A549 (cell line): ENCODE measurements around the gene EGFLAM. TPM values are rescaled to one million over a fixed set of nuclear protein-coding genes. Genes with fewer than 3 reads are reported as not detected.

Experiments used
- ATAC-seq, 2 experiments: fragments of 200-7000 bp in 1 of 2; fragments of >200 bp in 1 of 2; cut with Nextera tagmentation in 1 of 2; cut with Tn5 transposase in 1 of 2; 3 replicates each; pipeline versions ENCODE4 v1.8.0 to v1.9.1; 2018 to 2020; ENCODE audit warnings: mild to moderate bottlenecking in 1 of 2, moderate library complexity in 1 of 2
- CTCF ChIA-PET: fragments of 300-600 bp; sonication (Branson Sonifier 250); formaldehyde crosslinking; extraction: SDS; loops from one replicate; lab custom pipeline; 2021; ENCODE audit warnings: antibody characterized with exemption, inconsistent platforms; lab: Yijun Ruan, JAX
- POLR2A ChIA-PET: fragments of 350-600 bp; formaldehyde crosslinking; extraction: SDS; loops from one replicate; lab custom pipeline; 2021; ENCODE audit warnings: antibody characterized with exemption, inconsistent platforms; lab: Yijun Ruan, JAX
- DNase-seq, 2 experiments: peaks; one replicate each; pipeline versions ENCODE4 v3.0.0 to v3.0.0-alpha.2; 2011 to 2016; ENCODE audit warnings: low read depth in 1 of 2, low spot score in 1 of 2
- FAIRE-seq: peaks from 2 replicates; lab custom pipeline; 2011; peaks lifted over from hg19 to GRCh38; lab: Jason Lieb, UNC
- H3K27ac ChIP-seq, 2 experiments: fragments of >200 bp; sonication (Bioruptor Twin); formaldehyde crosslinking; 3 replicates each; pipeline ENCODE4 v1.5.1; 2016 to 2017
- H3K4me1 ChIP-seq: fragments of >200 bp; sonication (Bioruptor Twin); formaldehyde crosslinking; 3 replicates; pipeline ENCODE4 v1.6.1; 2016
- H3K4me2 ChIP-seq: fragments of >200 bp; sonication (Bioruptor Twin); formaldehyde crosslinking; 3 replicates; pipeline ENCODE4 v1.6.1; 2016
- H3K4me3 ChIP-seq: fragments of >200 bp; sonication (Bioruptor Twin); formaldehyde crosslinking; 3 replicates; pipeline ENCODE4 v1.5.1; 2016
- H3K9me3 ChIP-seq: fragments of >200 bp; sonication (Bioruptor Twin); formaldehyde crosslinking; 3 replicates; pipeline ENCODE4 v1.6.1; 2016
- ATOH8 ChIP-seq: fragments of 250-450 bp; sonication (Bioruptor Pico); IDR thresholded peaks from 2 replicates; pipeline ENCODE4 v1.5.0; 2020; ENCODE audit warnings: low read depth, mild to moderate bottlenecking, moderate library complexity
- CEBPB ChIP-seq, 2 experiments: fragments of >200 bp in 1 of 2; sonication (Bioruptor Twin) in 1 of 2; formaldehyde crosslinking in 1 of 2; IDR thresholded peaks; 2 replicates each; pipeline ENCODE4 v1.6.1; 2012 to 2016
- CHD2 ChIP-seq: fragments of 150-350 bp; IDR thresholded peaks from 2 replicates; pipeline ENCODE4 v1.6.1; 2014; ENCODE audit warnings: low read length; ENCODE audit not compliant: partially characterized antibody
- E2F6 ChIP-seq: IDR thresholded peaks from 2 replicates; pipeline ENCODE4 v1.6.1; 2012; ENCODE audit warnings: low read depth, borderline replicate concordance
- ESRRA ChIP-seq: fragments of 150-350 bp; IDR thresholded peaks from 2 replicates; pipeline ENCODE4 v1.6.1; 2014; ENCODE audit warnings: mild to moderate bottlenecking, low read length, borderline replicate concordance
- FOSL2 ChIP-seq, 2 experiments: fragments of 450-650 bp in 1 of 2; fragments of >200 bp in 1 of 2; sonication (Bioruptor Twin) in 1 of 2; formaldehyde crosslinking; IDR thresholded peaks; 2 replicates each; pipeline versions ENCODE4 v1.5.0 to v1.6.1; 2016 to 2020; ENCODE audit warnings: mild to moderate bottlenecking in 1 of 2, moderate library complexity in 1 of 2
- HES2 ChIP-seq: fragments of >200 bp; sonication (Bioruptor Twin); formaldehyde crosslinking; IDR thresholded peaks from 2 replicates; pipeline ENCODE4 v1.6.1; 2016
- HMGXB4 ChIP-seq: fragments of 250-450 bp; sonication (Bioruptor Pico); IDR thresholded peaks from 2 replicates; pipeline ENCODE4 v1.5.0; 2021; ENCODE audit warnings: mild to moderate bottlenecking, moderate library complexity, borderline replicate concordance
- HOXB5 ChIP-seq: fragments of 250-450 bp; sonication (Bioruptor Pico); IDR thresholded peaks from 2 replicates; pipeline ENCODE4 v1.5.0; 2020; ENCODE audit warnings: mild to moderate bottlenecking, moderate library complexity
- KDM1A ChIP-seq: fragments of 200-600 bp; sonication (generic); IDR thresholded peaks from 2 replicates; pipeline ENCODE4 v1.6.1; 2016; ENCODE audit warnings: low read depth, mild to moderate bottlenecking
- MAX ChIP-seq: IDR thresholded peaks from 2 replicates; pipeline ENCODE4 v1.6.1; 2012
- MAZ ChIP-seq: fragments of 150-350 bp; IDR thresholded peaks from 2 replicates; pipeline ENCODE4 v1.6.1; 2014; ENCODE audit warnings: antibody characterized with exemption, low read depth, low read length, borderline replicate concordance
- MYC ChIP-seq: IDR thresholded peaks from 2 replicates; pipeline ENCODE4 v1.6.1; 2012; ENCODE audit warnings: mild to moderate bottlenecking, inconsistent platforms, low read length, improper control_type of control experiment, borderline replicate concordance
- POLR2A ChIP-seq: IDR thresholded peaks from 2 replicates; pipeline ENCODE4 v1.6.1; 2012; ENCODE audit warnings: mild to moderate bottlenecking, low read length
- POLR2AphosphoS2 ChIP-seq: conservative IDR thresholded peaks from 2 replicates; pipeline ENCODE4 v1.6.1; 2012; ENCODE audit warnings: low read length, improper control_type of control experiment, inconsistent platforms
- RAD21 ChIP-seq, 2 experiments: fragments of >200 bp in 1 of 2; sonication (Bioruptor Twin) in 1 of 2; formaldehyde crosslinking in 1 of 2; IDR thresholded peaks in 1 of 2; conservative IDR thresholded peaks in 1 of 2; 2 replicates in 1 of 2; 3 replicates in 1 of 2; pipeline ENCODE4 v1.6.1; 2012 to 2018; ENCODE audit warnings: inconsistent platforms in 1 of 2
- RCOR1 ChIP-seq: fragments of 150-350 bp; IDR thresholded peaks from 2 replicates; pipeline ENCODE4 v1.6.1; 2014; ENCODE audit warnings: antibody characterized with exemption, low read length, low read depth
- RFX5 ChIP-seq: fragments of 450-650 bp; IDR thresholded peaks from 2 replicates; pipeline ENCODE4 v1.7.1; 2014; ENCODE audit warnings: antibody characterized with exemption, mild to moderate bottlenecking, moderate library complexity
- SMC3 ChIP-seq: fragments of >200 bp; sonication (Bioruptor Twin); formaldehyde crosslinking; IDR thresholded peaks from 3 replicates; pipeline ENCODE4 v1.6.1; 2018; ENCODE audit warnings: inconsistent platforms
- WGBS: methylation state at CpG from one replicate; pipeline ENCODE4 v1.1.6; 2017; ENCODE audit errors: missing lambda C conversion rate; 5-methylcytosine and 5-hydroxymethylcytosine counted together
- polyA plus RNA-seq, 4 experiments: library from polyadenylated mRNA; depleted of rRNA in 3 of 4; stranded (reverse); fragments of >200 nt; fragmentation: RNase III in 1 of 4; extraction: RNeasy Plus Mini Kit Qiagen cat#74134 plus additional on column Dnase treatment in 1 of 4; gene quantifications; 2 replicates in 3 of 4; 3 replicates in 1 of 4; pipeline ENCODE4 v1.2.3, GENCODE V29; 2011 to 2017
- TF ChIP-seq, protein P1 (sequence below): fragments of >200 bp; sonication (Bioruptor Twin); formaldehyde crosslinking; IDR thresholded peaks from 3 replicates; pipeline ENCODE4 v1.5.1; 2016

Gene EGFLAM
- polyA plus RNA-seq, 2 of the 4 experiments (the other 2 are of a cell fraction) = 0.13 TPM; not detected in 1

DNA sequence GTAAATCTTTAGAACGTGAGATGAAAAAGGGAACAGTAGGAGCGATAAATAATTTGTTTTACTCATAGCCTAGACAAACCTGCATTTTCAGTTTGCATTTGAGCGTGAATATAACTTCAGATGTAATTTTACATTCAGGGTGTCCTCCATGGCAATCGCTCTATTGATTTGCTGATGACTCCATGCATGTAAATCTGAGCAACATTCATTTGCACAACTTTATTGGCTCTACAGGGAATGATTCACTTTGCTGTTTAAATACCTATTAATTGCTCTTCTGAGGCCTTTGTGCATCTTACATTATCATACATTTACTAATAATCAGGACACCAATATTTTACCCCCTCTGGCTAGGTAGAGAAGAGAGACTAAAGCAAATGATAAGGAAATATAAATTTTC lies 122.2 kb downstream of the EGFLAM start:
- H3K4me3 ChIP-seq = no peak overlapping the region
- H3K4me2 ChIP-seq = no peak overlapping the region
- no peak for ATAC-seq
- H3K4me1 ChIP-seq = no peaks in the 10 kb centered on the region
- POLR2A ChIA-PET = no interaction called here
- no peak for FAIRE-seq
- DNase-seq = no peak
- TF ChIP-seq RFX5 = no peak
- TF ChIP-seq ATOH8 (CRISPR knock-in tag) = no peak
- TF ChIP-seq, protein P1, sequence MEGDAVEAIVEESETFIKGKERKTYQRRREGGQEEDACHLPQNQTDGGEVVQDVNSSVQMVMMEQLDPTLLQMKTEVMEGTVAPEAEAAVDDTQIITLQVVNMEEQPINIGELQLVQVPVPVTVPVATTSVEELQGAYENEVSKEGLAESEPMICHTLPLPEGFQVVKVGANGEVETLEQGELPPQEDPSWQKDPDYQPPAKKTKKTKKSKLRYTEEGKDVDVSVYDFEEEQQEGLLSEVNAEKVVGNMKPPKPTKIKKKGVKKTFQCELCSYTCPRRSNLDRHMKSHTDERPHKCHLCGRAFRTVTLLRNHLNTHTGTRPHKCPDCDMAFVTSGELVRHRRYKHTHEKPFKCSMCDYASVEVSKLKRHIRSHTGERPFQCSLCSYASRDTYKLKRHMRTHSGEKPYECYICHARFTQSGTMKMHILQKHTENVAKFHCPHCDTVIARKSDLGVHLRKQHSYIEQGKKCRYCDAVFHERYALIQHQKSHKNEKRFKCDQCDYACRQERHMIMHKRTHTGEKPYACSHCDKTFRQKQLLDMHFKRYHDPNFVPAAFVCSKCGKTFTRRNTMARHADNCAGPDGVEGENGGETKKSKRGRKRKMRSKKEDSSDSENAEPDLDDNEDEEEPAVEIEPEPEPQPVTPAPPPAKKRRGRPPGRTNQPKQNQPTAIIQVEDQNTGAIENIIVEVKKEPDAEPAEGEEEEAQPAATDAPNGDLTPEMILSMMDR = no peak
- TF ChIP-seq POLR2A = no peak
- TF ChIP-seq ESRRA = no peak
- no peak for TF ChIP-seq CEBPB (IDR thresholded peaks at IDR 0.05)
- TF ChIP-seq HMGXB4 (CRISPR knock-in tag) = no peak
- TF ChIP-seq, all 56 proteins: peak for 0
- WGBS = 56% methylated on average over 4 of the region's 4 CpGs
- CTCF ChIA-PET = no interaction called here
- H3K27ac ChIP-seq = no peak overlapping the region
- H3K9me3 ChIP-seq = no peaks in the 10 kb centered on the region

GRCh38 chr5:38381361-38381760 lies 123.0 kb downstream of the EGFLAM start:
- no peak overlapping the region for H3K4me2 ChIP-seq
- no peaks in the 10 kb centered on the region for H3K4me1 ChIP-seq
- 68% methylated on average over 5 of the region's 5 CpGs for WGBS
- FAIRE-seq = no peak
- POLR2A ChIA-PET = no interaction called here
- no peaks in the 10 kb centered on the region for H3K9me3 ChIP-seq
- TF ChIP-seq KDM1A = no peak
- TF ChIP-seq CHD2 = no peak
- TF ChIP-seq HOXB5 (CRISPR knock-in tag) = no peak
- no peak for TF ChIP-seq SMC3
- no peak for TF ChIP-seq MAZ
- TF ChIP-seq RAD21 (conservative IDR thresholded peaks at IDR 0.05 in 1 of 2, IDR thresholded peaks at IDR 0.05 in 1 of 2) = no peak
- no peak for TF ChIP-seq FOSL2 (IDR thresholded peaks at IDR 0.05)
- no peak for TF ChIP-seq FOSL2 (CRISPR knock-in tag; IDR thresholded peaks at IDR 0.05)
- TF ChIP-seq MAX = no peak
- TF ChIP-seq MYC = no peak
- TF ChIP-seq RCOR1 = no peak
- no peak for TF ChIP-seq E2F6
- TF ChIP-seq CEBPB (IDR thresholded peaks at IDR 0.05) = no peak
- TF ChIP-seq HES2 = no peak
- TF ChIP-seq, protein P1 = no peak
- no peak for TF ChIP-seq POLR2AphosphoS2
- TF ChIP-seq ESRRA = no peak
- no peak for DNase-seq
- CTCF ChIA-PET = interaction anchor here (1.2 to 3.9 kb wide), 4 partner anchors 19 to 427 kb away, joined by 3 to 45 read pairs (median 12); no protein-coding TSS in a partner anchor
- ATAC-seq = no peak
- H3K4me3 ChIP-seq = no peak overlapping the region
- no peak overlapping the region for H3K27ac ChIP-seq
